Stimulated activated CD4-positive, alpha-beta T cell treated with anti-CD3 and anti-CD28 coated beads, Interleukin-1b, Interleukin-23, amount 100 ng/mL, for 24 hours (primary cell): ENCODE data around the gene APBA2.

Source experiments
- DNase-seq, 4 experiments: peaks; one replicate each; pipeline ENCODE4 v3.0.0-alpha.2; 2020; ENCODE audit warnings: low read depth in 4 of 4, low spot score in 1 of 4

The APBA2 gene

DNA sequence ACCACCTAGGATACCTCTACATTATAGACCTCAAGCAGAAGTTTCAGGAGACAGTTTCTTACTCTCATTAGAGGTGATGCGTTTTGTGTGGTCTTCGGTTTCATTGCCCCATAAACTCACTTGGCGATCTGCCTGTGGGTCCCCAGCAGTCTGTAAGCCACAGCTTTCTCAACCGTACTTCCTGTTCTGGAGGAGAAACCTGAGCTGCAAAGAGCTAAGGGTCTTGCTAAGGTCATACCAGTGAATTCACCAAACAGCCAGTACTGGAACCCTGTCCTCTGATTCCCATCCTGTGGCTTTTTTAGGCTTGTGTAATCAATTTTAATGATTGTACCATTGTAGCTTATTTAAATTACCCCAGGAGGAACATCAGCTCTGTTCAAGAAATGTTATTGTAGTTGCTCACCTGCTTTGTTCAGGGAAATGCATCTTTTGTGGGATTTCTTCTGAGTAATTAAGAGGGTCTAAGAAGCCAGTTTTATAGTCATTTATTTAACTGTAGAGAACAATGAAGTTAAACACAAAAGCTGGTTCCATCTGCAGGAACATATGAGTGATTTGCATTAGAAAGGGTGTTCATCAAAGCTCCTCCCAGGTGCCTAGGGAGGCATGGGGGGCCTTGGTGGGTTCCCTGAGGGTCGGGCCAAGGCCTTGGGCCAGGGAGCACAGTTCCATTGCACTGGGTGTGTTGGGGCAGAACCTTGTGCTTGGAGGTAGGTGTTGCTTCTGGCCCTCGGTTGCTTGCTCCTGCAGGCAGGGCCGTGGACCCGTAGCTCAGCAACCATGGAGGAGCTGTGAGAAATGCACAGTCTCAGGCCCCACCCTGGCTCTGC lies 69.6 kb downstream of the APBA2 start:
- DNase-seq, result no peak

GRCh38 chr15:28955993-28956421 lies 70.2 kb downstream of the APBA2 start:
- no peak for DNase-seq

DNA sequence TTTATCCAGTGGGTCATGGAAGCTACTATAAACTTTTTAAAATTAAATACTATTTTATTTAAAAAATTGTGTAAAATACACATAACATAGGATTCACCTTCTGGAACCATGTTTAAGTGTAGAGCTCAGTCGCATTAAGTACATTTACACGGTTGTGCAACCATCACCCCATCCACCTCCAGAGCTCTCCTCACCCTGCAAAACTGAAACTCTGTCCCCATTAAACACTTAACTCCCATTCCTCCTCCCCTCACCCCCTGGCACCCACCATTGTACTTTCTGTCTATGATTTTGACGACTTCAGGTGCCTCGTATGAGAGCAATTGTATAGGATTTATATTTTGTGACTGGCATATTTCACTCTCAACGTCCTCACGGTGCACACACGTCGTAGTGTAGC lies 70.7 kb downstream of the APBA2 start:
- DNase-seq, result no peak

DNA sequence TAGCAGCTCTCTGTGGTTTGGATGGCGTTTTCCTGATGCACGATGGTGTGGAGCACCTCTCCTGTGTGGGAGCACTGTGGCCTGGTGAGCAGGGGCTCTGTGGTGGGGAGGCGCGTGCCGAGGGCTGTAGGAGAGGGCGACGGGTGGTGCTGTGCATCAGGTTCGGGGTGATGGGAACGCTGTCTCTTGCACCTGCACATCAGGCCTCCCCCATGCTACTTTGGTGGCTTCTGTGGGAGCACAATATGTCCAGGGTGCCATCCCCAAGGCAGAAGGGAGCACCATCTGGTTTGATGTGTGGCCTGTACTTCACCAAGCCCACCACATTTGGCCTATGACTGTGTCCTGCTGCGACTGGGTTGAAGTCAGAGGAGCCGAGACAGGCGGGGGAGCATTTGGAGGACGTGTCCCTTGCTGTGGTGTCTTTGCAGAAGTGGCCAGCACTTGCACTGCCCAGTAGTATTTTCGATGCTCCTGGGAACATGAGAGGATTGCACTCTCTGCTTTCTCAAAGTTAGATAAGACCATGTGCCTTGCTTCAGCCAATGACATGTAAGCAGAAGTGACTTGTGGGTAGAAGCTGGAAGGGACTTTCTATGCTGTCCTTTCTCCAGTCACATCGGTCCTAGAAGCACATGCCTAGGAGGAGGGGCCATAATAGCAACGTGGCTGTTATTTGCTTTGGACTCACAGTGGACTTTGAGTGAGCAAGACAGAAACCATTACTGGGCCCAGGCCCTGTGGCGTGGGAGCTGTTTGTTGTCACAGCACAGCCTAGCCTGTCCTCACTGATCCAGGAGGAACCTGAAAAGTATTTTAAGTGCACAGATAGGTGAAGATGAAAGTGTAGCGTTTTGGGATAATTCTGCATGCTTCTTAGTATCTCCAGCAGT lies 72.1 kb downstream of the APBA2 start:
- DNase-seq, result no peak

DNA sequence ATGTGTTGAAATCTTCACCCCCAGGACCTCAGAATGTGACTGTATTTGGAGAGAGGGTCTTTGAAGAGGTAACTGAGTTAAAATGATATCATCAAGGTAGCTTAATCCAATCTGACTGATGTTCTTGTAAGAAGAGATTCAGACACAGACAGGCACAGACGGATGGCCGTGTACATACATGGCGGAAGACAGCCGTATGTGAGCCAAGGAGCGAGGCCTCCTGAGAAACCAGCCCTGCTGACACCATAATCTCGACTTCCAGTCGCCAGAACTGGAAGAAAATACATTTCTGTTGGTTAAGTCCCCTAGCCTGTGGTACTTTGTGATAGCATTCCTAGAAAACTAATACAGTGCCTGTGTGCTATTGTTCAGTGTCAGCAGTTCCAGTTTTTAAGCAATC lies 73.6 kb downstream of the APBA2 start:
- no peak for DNase-seq

DNA sequence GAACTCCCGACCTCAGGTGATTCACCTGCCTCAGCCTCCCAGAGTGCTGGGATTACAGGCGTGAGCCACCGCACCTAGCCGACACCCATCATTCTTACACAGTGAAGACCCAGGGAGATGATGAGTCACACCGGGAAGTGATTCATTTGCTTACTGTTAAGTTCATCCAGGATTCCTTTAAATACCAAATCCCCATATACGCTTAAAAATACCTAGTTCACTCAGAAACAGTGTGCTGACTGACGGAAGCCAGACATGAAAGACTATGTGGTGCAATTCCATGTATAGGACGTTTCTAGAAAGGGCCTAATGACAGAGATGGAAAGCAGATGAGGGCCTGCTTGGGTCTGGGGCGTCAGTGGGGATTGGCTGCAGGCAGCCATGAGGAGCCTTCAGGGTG lies 75.2 kb downstream of the APBA2 start:
- no peak for DNase-seq

DNA sequence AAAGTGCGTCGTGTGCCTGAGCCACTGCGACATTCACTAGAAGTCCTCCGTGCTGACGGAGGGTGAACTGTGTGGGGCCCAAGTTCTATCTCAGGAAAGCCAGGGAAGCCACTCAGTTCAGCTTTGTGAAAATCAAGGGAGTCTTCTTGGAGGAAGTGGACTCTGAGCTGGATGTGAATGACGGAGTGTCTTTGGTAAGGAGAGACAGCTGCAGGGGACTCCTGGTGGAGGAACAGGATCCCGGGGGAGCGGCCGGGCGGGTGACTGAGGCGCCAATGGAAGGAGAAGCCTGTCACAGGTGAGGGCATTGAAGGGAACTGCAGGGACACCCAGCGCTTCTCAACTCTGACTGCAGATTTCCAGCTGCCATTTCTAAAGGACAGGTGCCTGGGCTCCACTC lies 75.6 kb downstream of the APBA2 start:
- DNase-seq, result no peak

DNA sequence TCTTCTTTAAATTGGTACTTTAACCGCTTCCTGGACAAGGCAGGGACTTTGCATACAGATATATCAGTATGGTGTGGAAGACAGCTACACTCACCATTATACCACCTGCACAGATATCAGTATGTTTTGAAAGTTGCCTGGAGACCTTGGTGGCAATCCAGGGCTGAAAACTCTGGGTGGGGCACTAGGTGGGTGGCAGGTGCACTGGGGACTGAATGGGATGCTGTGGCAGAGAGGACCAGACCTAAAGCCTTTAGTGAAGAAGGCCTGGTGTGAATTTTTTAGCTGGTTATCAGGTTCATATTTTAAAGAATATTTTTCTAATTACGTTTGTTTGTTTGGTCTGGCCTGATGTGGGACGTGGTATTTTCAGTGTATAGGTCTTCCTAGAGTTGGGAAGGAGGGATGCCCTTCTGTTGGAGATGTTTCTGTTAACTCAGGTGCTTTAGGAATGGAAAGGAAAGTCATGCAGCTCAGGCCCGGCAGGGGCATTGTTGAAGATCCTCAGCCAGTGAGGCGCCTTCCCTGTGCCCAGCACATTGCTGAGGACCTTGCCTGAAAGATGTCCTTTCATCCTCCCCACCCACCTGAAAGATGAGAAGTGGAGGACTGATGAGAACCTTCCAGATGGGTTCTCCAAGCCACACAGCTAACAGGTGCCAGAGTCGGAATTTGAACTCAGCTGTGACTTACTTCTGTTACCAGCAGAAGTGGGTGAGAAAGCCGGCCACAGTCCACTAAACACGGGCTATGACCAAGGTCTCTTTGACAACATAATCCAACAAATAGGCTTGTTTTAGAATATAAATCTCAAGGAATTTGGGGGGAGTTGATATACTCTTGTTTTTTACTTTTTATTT lies 77.3 kb downstream of the APBA2 start:
- DNase-seq, result no peak

- no peak for DNase-seq
Measured at GRCh38 chr15:28963711-28964081, 77.9 kb downstream of the APBA2 start.

GRCh38 chr15:28964098-28964497 lies 78.3 kb downstream of the APBA2 start:
- DNase-seq, result no peak

DNA sequence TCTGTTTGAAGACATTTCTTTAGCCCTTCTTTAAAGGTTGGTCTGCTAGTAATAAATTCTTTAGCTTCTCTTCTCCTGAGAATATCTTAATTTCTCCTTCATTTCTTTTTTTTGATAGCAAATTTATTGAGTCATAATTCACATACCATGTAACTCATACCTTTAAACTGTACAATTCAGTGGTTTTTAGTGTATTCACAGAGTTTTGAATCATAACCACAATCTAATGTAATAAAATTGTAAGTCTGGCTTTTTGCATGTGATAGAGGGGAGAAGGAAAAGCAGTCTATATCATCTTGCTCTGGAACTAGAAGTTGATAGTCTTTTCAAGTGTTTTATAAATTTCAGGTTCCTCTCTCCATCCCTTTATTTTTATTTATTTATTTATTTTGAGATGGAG lies 81.3 kb downstream of the APBA2 start:
- no peak for DNase-seq

DNA sequence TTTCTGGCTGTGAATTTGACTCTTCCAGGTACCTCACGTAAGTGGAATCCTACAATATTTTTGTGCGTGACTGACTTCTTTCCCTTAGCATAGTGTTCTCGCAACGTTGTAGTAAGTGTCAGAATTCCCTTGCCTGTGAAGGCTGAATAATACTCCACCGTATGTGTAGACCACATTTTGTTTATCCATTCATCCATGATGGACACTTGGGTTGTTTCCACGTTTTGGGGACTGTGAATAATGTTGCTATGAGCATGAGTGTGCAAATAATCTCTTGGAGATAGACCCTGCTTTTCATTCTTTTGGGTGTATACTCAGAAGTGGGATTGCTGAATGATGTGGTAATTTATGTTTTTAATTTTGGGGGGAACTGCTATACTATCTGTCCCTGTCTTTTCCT lies 82.2 kb downstream of the APBA2 start:
- DNase-seq, result no peak

GRCh38 chr15:28969511-28970085 lies 83.8 kb downstream of the APBA2 start:
- no peak for DNase-seq

DNA sequence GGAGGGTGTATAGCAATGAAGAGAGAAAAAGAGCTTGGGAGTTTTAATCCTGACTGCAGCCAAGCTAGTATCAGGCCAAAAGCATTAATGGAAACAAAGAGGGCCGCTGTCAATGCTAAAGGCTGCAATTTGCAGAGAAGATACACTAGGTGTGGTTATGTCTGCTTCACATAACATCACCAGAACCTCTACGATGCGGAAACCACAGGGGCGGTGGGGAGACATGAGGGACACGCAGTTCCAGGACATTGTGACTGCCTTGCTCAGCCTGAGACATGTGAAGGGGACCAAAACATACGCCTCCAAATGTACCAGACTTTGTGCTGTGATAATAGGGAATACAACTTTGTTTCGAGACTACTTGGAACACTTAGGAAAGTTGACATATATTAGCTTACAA lies 88.4 kb downstream of the APBA2 start:
- DNase-seq, result no peak

- peak; percentile 48 to 67 (median 56) for DNase-seq
Measured at GRCh38 chr15:28975766-28976179, 90.0 kb downstream of the APBA2 start.

DNA sequence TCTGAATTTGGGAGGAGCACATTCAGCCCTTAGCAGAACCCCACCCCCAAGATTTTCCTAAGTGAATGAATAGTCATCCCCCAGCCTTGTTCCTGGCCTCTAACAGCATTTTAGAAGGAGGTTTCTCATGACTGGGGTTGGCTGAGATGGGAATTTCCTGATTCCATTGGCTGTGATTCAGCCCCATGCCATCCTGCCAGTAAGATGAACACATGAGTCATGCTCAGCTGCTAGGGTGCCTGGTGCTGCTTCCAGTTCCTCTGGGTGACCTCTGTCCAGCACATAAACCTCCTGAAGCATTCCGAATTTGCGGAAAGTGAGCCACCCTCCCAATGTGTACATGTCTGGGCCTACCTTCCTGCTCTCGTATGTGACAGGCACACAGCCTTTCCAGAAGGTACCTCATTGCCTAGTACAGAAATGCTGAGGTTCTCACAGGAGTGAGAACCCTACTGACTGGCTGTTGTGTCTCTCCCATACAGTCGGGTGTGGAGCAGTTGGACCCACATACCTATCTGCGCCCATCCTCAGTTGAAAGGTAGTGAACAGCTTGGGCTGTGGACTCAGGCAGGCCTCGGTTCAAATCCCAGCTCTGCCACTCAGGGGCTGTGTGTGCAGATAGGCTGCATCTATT lies 91.7 kb downstream of the APBA2 start:
- no peak for DNase-seq

DNA sequence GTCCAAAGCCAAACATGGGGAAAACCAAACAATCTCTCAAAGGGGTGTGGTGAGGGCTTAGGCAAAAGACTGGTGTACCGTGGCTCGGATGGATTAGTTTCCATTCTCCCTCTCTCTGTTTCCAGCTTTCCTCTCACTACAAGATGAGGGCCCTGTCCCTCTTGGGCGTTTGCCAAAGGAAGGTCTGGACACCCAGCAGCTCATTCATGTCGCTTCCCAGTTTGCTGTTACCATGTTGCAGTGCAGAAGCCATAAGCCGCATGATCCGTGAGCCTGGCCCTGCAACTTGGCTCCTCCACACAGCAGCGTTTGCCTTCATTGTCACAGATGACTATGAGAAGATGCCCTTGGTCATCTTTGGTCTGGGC lies 92.2 kb downstream of the APBA2 start:
- no peak for DNase-seq

DNA sequence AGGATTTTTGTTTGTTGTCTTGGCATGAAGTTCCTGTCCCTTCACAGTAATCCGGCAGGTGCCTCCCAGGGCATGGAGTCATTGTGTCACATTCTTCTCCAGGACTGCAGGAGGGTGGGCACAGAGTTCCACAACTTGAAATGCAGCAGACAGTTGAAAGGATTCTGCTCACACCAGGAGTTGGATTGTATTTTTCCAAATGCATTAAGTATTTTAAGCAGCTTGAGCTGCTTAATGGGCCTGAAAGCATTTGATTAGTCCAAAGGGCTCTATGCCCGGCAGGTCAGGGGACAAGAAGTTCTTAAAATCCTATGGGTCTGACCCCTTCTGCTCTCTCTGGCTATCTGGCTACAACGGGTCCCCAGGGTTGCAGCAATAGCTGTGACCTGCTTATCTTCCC lies 92.9 kb downstream of the APBA2 start:
- no peak for DNase-seq

DNA sequence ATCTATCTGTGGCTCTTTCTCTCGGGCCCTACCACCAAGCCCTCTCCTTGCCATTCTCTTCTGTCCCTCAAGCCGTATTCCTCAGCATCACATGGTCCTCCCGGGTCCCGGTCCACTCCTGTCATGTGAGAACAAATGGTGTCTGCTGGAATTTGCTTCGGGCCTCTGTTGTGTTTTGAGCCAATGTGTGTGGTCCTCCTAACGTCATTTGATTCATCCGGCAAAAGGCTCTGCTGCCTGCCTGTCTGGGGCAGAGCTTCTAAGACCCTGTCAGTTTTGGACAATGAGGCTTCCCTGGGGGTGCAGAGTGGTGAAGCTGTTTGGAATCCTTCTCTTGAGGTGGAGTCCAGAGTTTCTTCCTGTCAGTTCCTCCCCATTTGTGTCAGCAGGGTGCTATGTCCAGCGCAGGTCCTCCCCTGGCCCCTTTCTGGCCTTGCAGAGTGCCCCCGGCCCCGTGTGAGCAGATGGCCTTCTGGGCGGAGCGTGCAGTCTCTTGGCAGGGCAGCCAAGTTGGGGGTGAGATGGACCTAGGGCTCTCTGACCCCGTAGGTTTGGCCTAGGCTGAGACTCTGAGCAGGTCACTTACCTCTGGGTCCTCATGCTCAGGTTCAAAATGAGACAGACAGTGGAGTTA lies 93.6 kb downstream of the APBA2 start:
- DNase-seq, result no peak

DNA sequence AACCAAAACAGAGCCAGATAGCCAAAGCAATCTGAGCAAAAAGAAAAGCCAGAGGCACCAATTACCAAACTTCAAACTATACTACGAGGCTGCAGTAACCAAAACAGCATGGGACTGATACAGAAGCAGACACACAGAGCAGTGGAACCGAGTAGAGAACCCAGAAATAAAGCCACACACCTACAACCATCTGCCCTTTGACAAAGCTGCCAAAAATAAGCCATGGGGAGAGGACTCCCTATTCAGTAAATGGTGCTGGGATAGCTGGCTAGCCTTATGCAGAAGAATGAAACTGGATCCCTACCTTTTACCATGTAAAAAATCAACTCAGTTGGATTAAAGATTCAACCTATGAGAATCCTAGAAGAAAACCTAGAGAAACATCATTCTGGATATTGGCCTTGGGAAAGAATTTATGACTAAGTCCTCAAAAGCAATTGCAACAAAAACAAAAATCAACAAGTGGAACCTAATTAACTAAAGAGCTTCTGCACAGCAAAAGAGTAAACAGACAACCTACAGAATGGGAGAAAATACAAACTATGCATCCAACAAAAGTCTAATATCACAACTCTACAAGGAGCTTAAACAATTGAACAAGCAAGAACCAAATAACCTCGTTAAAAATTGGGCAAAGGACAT lies 95.1 kb downstream of the APBA2 start:
- DNase-seq, result no peak
